HepG2 (cell line): ENCODE data around the gene MYOT. TPM values are rescaled to one million over a fixed set of nuclear protein-coding genes. Genes with fewer than 3 reads are reported as not detected.

ENCODE experiments used
- AGO2 ChIP-seq: fragments of 200-400 bp; formaldehyde crosslinking; optimal IDR thresholded peaks from 2 replicates; pipeline ENCODE3; 2017; ENCODE audit warnings: mild to moderate bottlenecking, low read depth, low read length, moderate library complexity
- FOXC1 ChIP-seq: sonication (generic); formaldehyde crosslinking; IDR thresholded peaks from 2 replicates; pipeline ENCODE4 v1.8.0; 2022; ENCODE audit warnings: mild to moderate bottlenecking, missing genetic modification reagents, borderline replicate concordance
- HDAC1 ChIP-seq: sonication (generic); formaldehyde crosslinking; IDR thresholded peaks from 2 replicates; pipeline ENCODE4 v1.5.1; 2020; ENCODE audit warnings: mild to moderate bottlenecking, missing genetic modification reagents
- HMGA1 ChIP-seq: sonication (generic); formaldehyde crosslinking; conservative IDR thresholded peaks from 2 replicates; pipeline ENCODE4 v1.4.0; 2020; ENCODE audit warnings: missing genetic modification reagents
- MAFK ChIP-seq, 2 experiments: IDR thresholded peaks in 1 of 2; conservative IDR thresholded peaks in 1 of 2; 2 replicates each; pipeline ENCODE4 v1.6.1; 2011; ENCODE audit warnings: improper control_type of control experiment in 2 of 2, low read length in 2 of 2
- MYC ChIP-seq: sonication (generic); formaldehyde crosslinking; IDR thresholded peaks from 2 replicates; pipeline ENCODE4 v1.9.0; 2021; ENCODE audit warnings: missing genetic modification reagents, borderline replicate concordance
- POLR2AphosphoS2 ChIP-seq: IDR thresholded peaks from 2 replicates; pipeline ENCODE4 v1.6.1; 2011; ENCODE audit warnings: low read depth, low read length, improper control_type of control experiment
- REPIN1 ChIP-seq: sonication (generic); formaldehyde crosslinking; IDR thresholded peaks from 2 replicates; pipeline ENCODE4 v1.8.0; 2022; ENCODE audit warnings: missing genetic modification reagents, low read depth, mild to moderate bottlenecking, borderline replicate concordance
- TBP ChIP-seq: sonication (generic); formaldehyde crosslinking; IDR thresholded peaks from 2 replicates; pipeline ENCODE4 v1.5.0; 2020; ENCODE audit warnings: missing genetic modification reagents
- ZNF160 ChIP-seq: sonication (generic); formaldehyde crosslinking; IDR thresholded peaks from 2 replicates; pipeline ENCODE4 v1.8.0; 2022; ENCODE audit warnings: mild to moderate bottlenecking, inconsistent platforms, missing genetic modification reagents
- ZNF263 ChIP-seq: sonication (generic); formaldehyde crosslinking; IDR thresholded peaks from 2 replicates; pipeline ENCODE4 v1.4.0; 2020; ENCODE audit warnings: missing genetic modification reagents
- ZNF607 ChIP-seq: sonication (generic); formaldehyde crosslinking; IDR thresholded peaks from 2 replicates; pipeline ENCODE4 v1.5.1; 2020; ENCODE audit warnings: missing genetic modification reagents, mild to moderate bottlenecking, borderline replicate concordance
- ZSCAN12 ChIP-seq: sonication (generic); formaldehyde crosslinking; IDR thresholded peaks from 2 replicates; pipeline ENCODE4 v1.9.0; 2021; ENCODE audit warnings: mild to moderate bottlenecking, missing genetic modification reagents
- polyA plus RNA-seq, 8 experiments: library from polyadenylated mRNA; depleted of rRNA in 3 of 8; stranded (reverse) in 7 of 8; unstranded in 1 of 8; fragments of >200 nt; fragmentation: Illumina TruSeq in 4 of 8; extraction: Trizol in 4 of 8; gene quantifications; 2 replicates each; pipeline versions ENCODE4 v1.2.1 to v1.2.3, GENCODE V29; 2011 to 2016; ENCODE audit warnings: low read depth in 4 of 8, missing spikeins in 1 of 8, mixed read lengths in 1 of 8; ENCODE audit not compliant: insufficient read depth in 1 of 8
- total RNA-seq, 5 experiments: library from RNA; depleted of rRNA; stranded (reverse); fragments of >200 nt; fragmentation: Illumina TruSeq; extraction: Trizol; gene quantifications; 2 replicates each; pipeline ENCODE4 v1.2.3, GENCODE V29; 2016; ENCODE audit warnings: low read depth in 1 of 5
- TF ChIP-seq, protein P1 (sequence below): sonication (generic); formaldehyde crosslinking; IDR thresholded peaks from 2 replicates; pipeline ENCODE4 v1.4.0; 2020; ENCODE audit warnings: missing genetic modification reagents, borderline replicate concordance
- TF ChIP-seq, protein P2 (sequence below): sonication (generic); formaldehyde crosslinking; IDR thresholded peaks from 2 replicates; pipeline ENCODE4 v1.5.1; 2020; ENCODE audit warnings: mild to moderate bottlenecking, missing genetic modification reagents, moderate library complexity
- TF ChIP-seq, protein P3 (sequence below): sonication (generic); formaldehyde crosslinking; IDR thresholded peaks from 2 replicates; pipeline ENCODE4 v1.8.0; 2022; ENCODE audit warnings: missing genetic modification reagents, mild to moderate bottlenecking, moderate library complexity, borderline replicate concordance
- TF ChIP-seq, protein P4 (sequence below): sonication (generic); formaldehyde crosslinking; IDR thresholded peaks from 2 replicates; pipeline ENCODE4 v1.5.0; 2020; ENCODE audit warnings: missing genetic modification reagents

Gene MYOT
- total and polyA plus RNA-seq, 2 of the 13 experiments (the other 11 are each of a cell fraction or from before 2014, with no cell fraction given) = not detected

DNA sequence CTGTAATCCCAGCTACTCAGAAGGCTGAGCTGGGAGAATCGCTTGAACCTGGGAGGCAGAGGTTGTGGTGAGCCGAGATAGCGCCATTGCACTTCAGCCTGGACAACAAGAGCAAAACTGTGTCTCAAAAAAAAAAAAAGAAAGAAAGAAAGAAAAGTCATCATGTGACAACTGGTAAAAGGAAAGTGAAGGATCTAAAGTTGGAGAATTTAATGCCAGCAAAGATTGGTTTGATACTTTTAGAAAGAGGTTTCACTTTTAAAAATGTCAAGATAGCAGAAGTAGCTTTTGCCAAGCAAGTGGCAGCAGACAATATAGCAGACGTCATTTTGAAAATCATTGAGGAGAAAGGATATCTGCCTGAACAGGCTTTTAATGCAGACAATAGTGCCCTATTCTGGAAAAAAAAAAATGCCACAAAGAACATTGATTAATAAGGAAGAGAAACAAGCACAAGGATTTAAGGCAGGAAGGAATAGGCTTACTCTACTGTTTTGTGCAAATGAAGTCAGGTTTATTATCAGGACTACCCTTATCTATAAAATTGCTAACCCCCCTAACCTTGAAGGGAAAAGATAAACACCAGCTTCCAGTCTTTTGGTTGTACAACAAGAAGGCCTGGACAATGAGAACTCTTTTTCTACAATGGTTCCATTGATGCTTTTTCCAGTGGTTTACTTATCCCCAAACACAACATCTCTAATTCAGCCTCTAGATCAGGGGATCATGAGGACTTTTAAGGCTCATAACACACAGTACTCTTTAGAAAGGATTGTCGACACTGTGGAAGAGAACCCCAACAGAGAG is 33.6 kb downstream of the MYOT start (continued):
- TF ChIP-seq FOXC1 (CRISPR knock-in tag) = no peak
- TF ChIP-seq, protein P1, sequence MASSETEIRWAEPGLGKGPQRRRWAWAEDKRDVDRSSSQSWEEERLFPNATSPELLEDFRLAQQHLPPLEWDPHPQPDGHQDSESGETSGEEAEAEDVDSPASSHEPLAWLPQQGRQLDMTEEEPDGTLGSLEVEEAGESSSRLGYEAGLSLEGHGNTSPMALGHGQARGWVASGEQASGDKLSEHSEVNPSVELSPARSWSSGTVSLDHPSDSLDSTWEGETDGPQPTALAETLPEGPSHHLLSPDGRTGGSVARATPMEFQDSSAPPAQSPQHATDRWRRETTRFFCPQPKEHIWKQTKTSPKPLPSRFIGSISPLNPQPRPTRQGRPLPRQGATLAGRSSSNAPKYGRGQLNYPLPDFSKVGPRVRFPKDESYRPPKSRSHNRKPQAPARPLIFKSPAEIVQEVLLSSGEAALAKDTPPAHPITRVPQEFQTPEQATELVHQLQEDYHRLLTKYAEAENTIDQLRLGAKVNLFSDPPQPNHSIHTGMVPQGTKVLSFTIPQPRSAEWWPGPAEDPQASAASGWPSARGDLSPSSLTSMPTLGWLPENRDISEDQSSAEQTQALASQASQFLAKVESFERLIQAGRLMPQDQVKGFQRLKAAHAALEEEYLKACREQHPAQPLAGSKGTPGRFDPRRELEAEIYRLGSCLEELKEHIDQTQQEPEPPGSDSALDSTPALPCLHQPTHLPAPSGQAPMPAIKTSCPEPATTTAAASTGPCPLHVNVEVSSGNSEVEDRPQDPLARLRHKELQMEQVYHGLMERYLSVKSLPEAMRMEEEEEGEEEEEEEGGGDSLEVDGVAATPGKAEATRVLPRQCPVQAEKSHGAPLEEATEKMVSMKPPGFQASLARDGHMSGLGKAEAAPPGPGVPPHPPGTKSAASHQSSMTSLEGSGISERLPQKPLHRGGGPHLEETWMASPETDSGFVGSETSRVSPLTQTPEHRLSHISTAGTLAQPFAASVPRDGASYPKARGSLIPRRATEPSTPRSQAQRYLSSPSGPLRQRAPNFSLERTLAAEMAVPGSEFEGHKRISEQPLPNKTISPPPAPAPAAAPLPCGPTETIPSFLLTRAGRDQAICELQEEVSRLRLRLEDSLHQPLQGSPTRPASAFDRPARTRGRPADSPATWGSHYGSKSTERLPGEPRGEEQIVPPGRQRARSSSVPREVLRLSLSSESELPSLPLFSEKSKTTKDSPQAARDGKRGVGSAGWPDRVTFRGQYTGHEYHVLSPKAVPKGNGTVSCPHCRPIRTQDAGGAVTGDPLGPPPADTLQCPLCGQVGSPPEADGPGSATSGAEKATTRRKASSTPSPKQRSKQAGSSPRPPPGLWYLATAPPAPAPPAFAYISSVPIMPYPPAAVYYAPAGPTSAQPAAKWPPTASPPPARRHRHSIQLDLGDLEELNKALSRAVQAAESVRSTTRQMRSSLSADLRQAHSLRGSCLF (CRISPR knock-in tag) = no peak
- no peak for TF ChIP-seq POLR2AphosphoS2
- no peak for TF ChIP-seq MYC (CRISPR knock-in tag)
- TF ChIP-seq REPIN1 (CRISPR knock-in tag) = no peak
- no peak for TF ChIP-seq AGO2
- TF ChIP-seq HMGA1 = no peak
- TF ChIP-seq ZSCAN12 (CRISPR knock-in tag) = no peak
- no peak for TF ChIP-seq ZNF607 (CRISPR knock-in tag)
- TF ChIP-seq, protein P2, sequence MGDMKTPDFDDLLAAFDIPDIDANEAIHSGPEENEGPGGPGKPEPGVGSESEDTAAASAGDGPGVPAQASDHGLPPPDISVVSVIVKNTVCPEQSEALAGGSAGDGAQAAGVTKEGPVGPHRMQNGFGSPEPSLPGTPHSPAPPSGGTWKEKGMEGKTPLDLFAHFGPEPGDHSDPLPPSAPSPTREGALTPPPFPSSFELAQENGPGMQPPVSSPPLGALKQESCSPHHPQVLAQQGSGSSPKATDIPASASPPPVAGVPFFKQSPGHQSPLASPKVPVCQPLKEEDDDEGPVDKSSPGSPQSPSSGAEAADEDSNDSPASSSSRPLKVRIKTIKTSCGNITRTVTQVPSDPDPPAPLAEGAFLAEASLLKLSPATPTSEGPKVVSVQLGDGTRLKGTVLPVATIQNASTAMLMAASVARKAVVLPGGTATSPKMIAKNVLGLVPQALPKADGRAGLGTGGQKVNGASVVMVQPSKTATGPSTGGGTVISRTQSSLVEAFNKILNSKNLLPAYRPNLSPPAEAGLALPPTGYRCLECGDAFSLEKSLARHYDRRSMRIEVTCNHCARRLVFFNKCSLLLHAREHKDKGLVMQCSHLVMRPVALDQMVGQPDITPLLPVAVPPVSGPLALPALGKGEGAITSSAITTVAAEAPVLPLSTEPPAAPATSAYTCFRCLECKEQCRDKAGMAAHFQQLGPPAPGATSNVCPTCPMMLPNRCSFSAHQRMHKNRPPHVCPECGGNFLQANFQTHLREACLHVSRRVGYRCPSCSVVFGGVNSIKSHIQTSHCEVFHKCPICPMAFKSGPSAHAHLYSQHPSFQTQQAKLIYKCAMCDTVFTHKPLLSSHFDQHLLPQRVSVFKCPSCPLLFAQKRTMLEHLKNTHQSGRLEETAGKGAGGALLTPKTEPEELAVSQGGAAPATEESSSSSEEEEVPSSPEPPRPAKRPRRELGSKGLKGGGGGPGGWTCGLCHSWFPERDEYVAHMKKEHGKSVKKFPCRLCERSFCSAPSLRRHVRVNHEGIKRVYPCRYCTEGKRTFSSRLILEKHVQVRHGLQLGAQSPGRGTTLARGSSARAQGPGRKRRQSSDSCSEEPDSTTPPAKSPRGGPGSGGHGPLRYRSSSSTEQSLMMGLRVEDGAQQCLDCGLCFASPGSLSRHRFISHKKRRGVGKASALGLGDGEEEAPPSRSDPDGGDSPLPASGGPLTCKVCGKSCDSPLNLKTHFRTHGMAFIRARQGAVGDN (CRISPR knock-in tag) = no peak
- TF ChIP-seq ZNF263 (CRISPR knock-in tag) = no peak
- TF ChIP-seq MAFK (conservative IDR thresholded peaks at IDR 0.05 in 1 of 2, IDR thresholded peaks at IDR 0.05 in 1 of 2; ENCODE audit: low read length in 2 of 2) = no peak
- TF ChIP-seq ZNF160 (CRISPR knock-in tag) = no peak
- TF ChIP-seq TBP (CRISPR knock-in tag) = no peak
- no peak for TF ChIP-seq HDAC1 (CRISPR knock-in tag)
- TF ChIP-seq, protein P3, sequence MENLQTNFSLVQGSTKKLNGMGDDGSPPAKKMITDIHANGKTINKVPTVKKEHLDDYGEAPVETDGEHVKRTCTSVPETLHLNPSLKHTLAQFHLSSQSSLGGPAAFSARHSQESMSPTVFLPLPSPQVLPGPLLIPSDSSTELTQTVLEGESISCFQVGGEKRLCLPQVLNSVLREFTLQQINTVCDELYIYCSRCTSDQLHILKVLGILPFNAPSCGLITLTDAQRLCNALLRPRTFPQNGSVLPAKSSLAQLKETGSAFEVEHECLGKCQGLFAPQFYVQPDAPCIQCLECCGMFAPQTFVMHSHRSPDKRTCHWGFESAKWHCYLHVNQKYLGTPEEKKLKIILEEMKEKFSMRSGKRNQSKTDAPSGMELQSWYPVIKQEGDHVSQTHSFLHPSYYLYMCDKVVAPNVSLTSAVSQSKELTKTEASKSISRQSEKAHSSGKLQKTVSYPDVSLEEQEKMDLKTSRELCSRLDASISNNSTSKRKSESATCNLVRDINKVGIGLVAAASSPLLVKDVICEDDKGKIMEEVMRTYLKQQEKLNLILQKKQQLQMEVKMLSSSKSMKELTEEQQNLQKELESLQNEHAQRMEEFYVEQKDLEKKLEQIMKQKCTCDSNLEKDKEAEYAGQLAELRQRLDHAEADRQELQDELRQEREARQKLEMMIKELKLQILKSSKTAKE = no peak
- TF ChIP-seq, protein P4, sequence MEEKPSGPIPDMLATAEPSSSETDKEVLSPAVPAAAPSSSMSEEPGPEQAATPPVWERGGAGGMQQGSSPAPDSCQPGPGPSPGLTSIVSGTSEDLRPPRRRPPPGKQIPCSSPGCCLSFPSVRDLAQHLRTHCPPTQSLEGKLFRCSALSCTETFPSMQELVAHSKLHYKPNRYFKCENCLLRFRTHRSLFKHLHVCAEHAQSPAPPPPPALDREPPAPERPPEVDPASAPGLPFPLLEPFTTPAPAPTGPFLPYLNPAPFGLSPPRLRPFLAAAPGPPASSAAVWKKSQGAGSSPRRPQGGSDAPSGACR (CRISPR knock-in tag) = no peak
